GM12878 (cell line): ENCODE measurements around the gene RPL27A.

Experiments used
- BACH1 ChIP-seq: fragments of 450-650 bp; IDR thresholded peaks from 2 replicates; pipeline ENCODE4 v1.6.1; 2017; ENCODE audit warnings: mild to moderate bottlenecking, borderline replicate concordance
- BCLAF1 ChIP-seq: fragments of 450-650 bp; IDR thresholded peaks from 2 replicates; pipeline ENCODE4 v1.6.1; 2017; ENCODE audit warnings: antibody characterized with exemption, mild to moderate bottlenecking, moderate library complexity
- CHD1 ChIP-seq: IDR thresholded peaks from 2 replicates; pipeline ENCODE4 v1.6.1; 2012; ENCODE audit warnings: low read depth, low read length, improper control_type of control experiment
- CREB1 ChIP-seq: IDR thresholded peaks from 2 replicates; pipeline ENCODE4 v1.6.1; 2012; ENCODE audit warnings: low read depth, mild to moderate bottlenecking, inconsistent platforms
- CTCF ChIP-seq, 3 experiments: IDR thresholded peaks in 2 of 3; conservative IDR thresholded peaks in 1 of 3; 2 replicates each; pipeline ENCODE4 v1.5.1; 2011; ENCODE audit warnings: low read depth in 3 of 3, low read length in 3 of 3, mild to moderate bottlenecking in 3 of 3, control low read depth in 2 of 3, moderate library complexity in 2 of 3, inconsistent platforms in 1 of 3, mixed read lengths in 1 of 3; ENCODE audit not compliant: control insufficient read depth in 2 of 3, insufficient read depth in 1 of 3; ENCODE audit errors: extremely low read depth in 1 of 3
- MAX ChIP-seq: IDR thresholded peaks from 2 replicates; pipeline ENCODE4 v1.6.1; 2012; ENCODE audit warnings: low read depth, low read length, improper control_type of control experiment
- MTA3 ChIP-seq: IDR thresholded peaks from 2 replicates; pipeline ENCODE4 v1.6.1; 2012; ENCODE audit warnings: low read length, inconsistent platforms, borderline replicate concordance
- MXI1 ChIP-seq: fragments of 150-350 bp; IDR thresholded peaks from 2 replicates; pipeline ENCODE4 v1.6.1; 2011; ENCODE audit warnings: low read depth, mild to moderate bottlenecking, inconsistent platforms, low read length, improper control_type of control experiment
- POLR2A ChIP-seq: IDR thresholded peaks from 2 replicates; pipeline ENCODE4 v1.6.1; 2011; ENCODE audit warnings: low read depth, mild to moderate bottlenecking, low read length
- TAF1 ChIP-seq: IDR thresholded peaks from 2 replicates; pipeline ENCODE4 v1.6.1; 2011; ENCODE audit warnings: mild to moderate bottlenecking, low read depth, low read length, borderline replicate concordance
- ZSCAN29 ChIP-seq: fragments of 450-650 bp; IDR thresholded peaks from 2 replicates; pipeline ENCODE4 v1.6.1; 2017; ENCODE audit warnings: mild to moderate bottlenecking, moderate library complexity

GRCh38 chr11:8705146-8705545 lies 22.6 kb downstream of the RPL27A start:
- TF ChIP-seq BACH1: no peak
- no peak for TF ChIP-seq MTA3
- no peak for TF ChIP-seq MAX
- TF ChIP-seq CTCF (IDR thresholded peaks at IDR 0.05 in 2 of 3, conservative IDR thresholded peaks at IDR 0.05 in 1 of 3; ENCODE audit: control insufficient read depth in 2 of 3, extremely low read depth in 1 of 3, insufficient read depth in 1 of 3, low read depth in 3 of 3, low read length in 3 of 3): no peak
- TF ChIP-seq CHD1: no peak
- TF ChIP-seq ZSCAN29: no peak
- TF ChIP-seq CREB1: no peak
- TF ChIP-seq BCLAF1: no peak
- TF ChIP-seq TAF1: no peak
- TF ChIP-seq MXI1: no peak
- TF ChIP-seq POLR2A: no peak
